H1 (cell line): Measurements from ENCODE around the gene ZNF14. TPM values are rescaled to one million over a fixed set of nuclear protein-coding genes. Genes with fewer than 3 reads are reported as not detected.
A peak's percentile ranks its signal among the peaks of the same experiment; 100 is the strongest.

ENCODE experiments used
- ASH2L ChIP-seq: fragments of 200-600, 300-600 bp; sonication (generic); IDR thresholded peaks from one replicate; pipeline ENCODE4 v1.7.1; 2017; ENCODE audit warnings: low read length
- ATF2 ChIP-seq: IDR thresholded peaks from 2 replicates; pipeline ENCODE4 v1.6.1; 2012; ENCODE audit warnings: low read length, inconsistent platforms
- ATF3 ChIP-seq: IDR thresholded peaks from 2 replicates; pipeline ENCODE4 v1.6.1; 2011; ENCODE audit warnings: low read depth, mild to moderate bottlenecking, low read length; ENCODE audit not compliant: insufficient read depth
- BACH1 ChIP-seq: IDR thresholded peaks from 2 replicates; pipeline ENCODE4 v1.6.1; 2012; ENCODE audit warnings: low read length, improper control_type of control experiment
- BRCA1 ChIP-seq: IDR thresholded peaks from 2 replicates; pipeline ENCODE4 v1.6.1; 2012; ENCODE audit warnings: low read depth, low read length, improper control_type of control experiment
- CBX8 ChIP-seq: fragments of 300-800, 300-1000 bp; sonication (generic); IDR thresholded peaks from 2 replicates; pipeline ENCODE4 v1.7.1; 2016; ENCODE audit warnings: low read depth, low read length, borderline replicate concordance
- CEBPB ChIP-seq: IDR thresholded peaks from 2 replicates; pipeline ENCODE4 v1.6.1; 2012; ENCODE audit warnings: low read depth, low read length
- CHD1 ChIP-seq: IDR thresholded peaks from 2 replicates; pipeline ENCODE4 v1.6.1; 2012; ENCODE audit warnings: low read depth, low read length, improper control_type of control experiment
- CHD2 ChIP-seq: IDR thresholded peaks from 2 replicates; pipeline ENCODE4 v1.6.1; 2012; ENCODE audit warnings: low read length, improper control_type of control experiment
- E2F6 ChIP-seq: IDR thresholded peaks from 2 replicates; pipeline ENCODE4 v1.6.1; 2012; ENCODE audit warnings: inconsistent platforms
- EGR1 ChIP-seq: IDR thresholded peaks from 2 replicates; pipeline ENCODE4 v1.6.1; 2011; ENCODE audit warnings: low read depth, low read length, borderline replicate concordance
- GABPA ChIP-seq: IDR thresholded peaks from 2 replicates; pipeline ENCODE4 v1.6.1; 2011; ENCODE audit warnings: mild to moderate bottlenecking, low read length, moderate library complexity, borderline replicate concordance; ENCODE audit not compliant: insufficient read depth
- JUN ChIP-seq: IDR thresholded peaks from 2 replicates; pipeline ENCODE4 v1.6.1; 2011; ENCODE audit warnings: low read depth, mild to moderate bottlenecking, improper control_type of control experiment, low read length
- KDM5A ChIP-seq: fragments of 200-600 bp; IDR thresholded peaks from 2 replicates; pipeline ENCODE4 v1.7.1; 2012; ENCODE audit warnings: mild to moderate bottlenecking, low read length, inconsistent platforms, mixed read lengths
- POLR2A ChIP-seq, 2 experiments: IDR thresholded peaks; 1 replicate in 1 of 2; 2 replicates in 1 of 2; pipeline ENCODE4 v1.6.1; 2011; ENCODE audit warnings: low read depth in 2 of 2, low read length in 2 of 2, mild to moderate bottlenecking in 2 of 2; ENCODE audit errors: control extremely low read depth in 1 of 2
- RAD21 ChIP-seq, 2 experiments: IDR thresholded peaks in 1 of 2; conservative IDR thresholded peaks in 1 of 2; 2 replicates each; pipeline ENCODE4 v1.6.1; 2011; ENCODE audit warnings: low read depth in 2 of 2, low read length in 2 of 2, improper control_type of control experiment in 1 of 2, inconsistent platforms in 1 of 2, mild to moderate bottlenecking in 1 of 2, moderate library complexity in 1 of 2
- SIRT6 ChIP-seq: IDR thresholded peaks from one replicate; pipeline ENCODE4 v1.7.1; 2012; ENCODE audit warnings: low read length, inconsistent platforms
- SIX5 ChIP-seq: IDR thresholded peaks from 2 replicates; pipeline ENCODE4 v1.6.1; 2011; ENCODE audit warnings: mild to moderate bottlenecking, low read depth, low read length
- SUZ12 ChIP-seq: fragments of 200-600 bp; sonication (generic); IDR thresholded peaks from 2 replicates; pipeline ENCODE4 v1.6.1; 2012; ENCODE audit warnings: mild to moderate bottlenecking, inconsistent platforms, low read length, moderate library complexity, mixed read lengths
- TCF12 ChIP-seq: IDR thresholded peaks from 2 replicates; pipeline ENCODE4 v1.6.1; 2011; ENCODE audit warnings: low read depth, mild to moderate bottlenecking, low read length
- USF2 ChIP-seq: IDR thresholded peaks from 2 replicates; pipeline ENCODE4 v1.6.1; 2011; ENCODE audit warnings: low read length, improper control_type of control experiment
- polyA plus RNA-seq, 7 experiments: library from polyadenylated mRNA; depleted of rRNA in 3 of 7; stranded (reverse) in 5 of 7; unstranded in 2 of 7; fragments of >200 nt in 5 of 7; fragments of 200-250 nt in 2 of 7; gene quantifications; 1 replicate in 5 of 7; 2 replicates in 1 of 7; 4 replicates in 1 of 7; pipeline versions ENCODE4 v1.2.1 to v1.2.3, GENCODE V29; 2011 to 2013; ENCODE audit warnings: missing spikeins in 2 of 7, mixed read lengths in 2 of 7
- total RNA-seq: library from RNA; stranded (reverse); fragmentation: NEBNext Ultra II Directional; extraction: Animal tissue kit (Norgen Biotek cat#: 25700); gene quantifications from 2 replicates; pipeline ENCODE4 v1.2.1, GENCODE V29; 2021

Gene ZNF14
- total and polyA plus RNA-seq, 2 of the 8 experiments (the other 6 are each of a cell fraction or from before 2014, with no cell fraction given), result 1.00 to 7.4 TPM

GRCh38 chr19:19663256-19664120 lies 69.4 kb downstream of the ZNF14 start, which contains the start of gene ATP13A1 (continued):
- TF ChIP-seq ATF2, result no peak
- TF ChIP-seq SIX5, result no peak
- TF ChIP-seq SIRT6, result no peak
- TF ChIP-seq ASH2L, result peak; percentile 73
- no peak for TF ChIP-seq CHD2
- peak in 1 of 2 experiments; percentile 76; a peak in 2 of 3 replicates for TF ChIP-seq POLR2A (IDR thresholded peaks at IDR 0.05; ENCODE audit: control extremely low read depth in 1 of 2, low read depth in 2 of 2, low read length in 2 of 2)
- no peak for TF ChIP-seq RAD21 (IDR thresholded peaks at IDR 0.05 in 1 of 2, conservative IDR thresholded peaks at IDR 0.05 in 1 of 2; ENCODE audit: low read depth in 2 of 2, low read length in 2 of 2)
- TF ChIP-seq USF2, result no peak
- TF ChIP-seq KDM5A, result no peak
- peak; percentile 83; the same call in 1 of the 2 replicates for TF ChIP-seq GABPA
- no peak for TF ChIP-seq TCF12
- TF ChIP-seq JUN, result 0 out of 2 replicates have a peak, but pooled peaks have one; percentile 9
- no peak for TF ChIP-seq CHD1
- TF ChIP-seq CBX8, result no peak
- no peak for TF ChIP-seq BRCA1
- no peak for TF ChIP-seq BACH1
- 0 out of 2 replicates have a peak, but pooled peaks have one; percentile 16 for TF ChIP-seq E2F6
- TF ChIP-seq SUZ12, result no peak
- peak; percentile 94 for TF ChIP-seq EGR1
- TF ChIP-seq CEBPB, result no peak
- no peak for TF ChIP-seq ATF3
